Endothelial cell of umbilical vein (primary cell): ENCODE results near the gene CACNG8. TPM values are rescaled to one million over a fixed set of nuclear protein-coding genes. Genes with fewer than 3 reads are reported as not detected.

Experiments used
- BruUV-seq: library from RNA; stranded (reverse); fragments of 400-500 nt; replicated peaks from 2 replicates; lab custom pipeline; 2021; lab: Mats Ljungman, UMichigan
- CTCF ChIA-PET: fragments of 300-600, 350-600 bp; sonication (Branson Sonifier 250); formaldehyde crosslinking; loops from one replicate; lab custom pipeline; 2021; ENCODE audit warnings: antibody characterized with exemption, inconsistent platforms; lab: Charles Lee
- POLR2A ChIA-PET: fragments of 300-600, 350-600 bp; sonication (Branson Sonifier 250); formaldehyde crosslinking; loops from one replicate; lab custom pipeline; 2021; ENCODE audit warnings: antibody characterized with exemption, inconsistent platforms; lab: Charles Lee
- DNase-seq: peaks from one replicate; pipeline ENCODE4 v3.0.0-alpha.2; 2011; ENCODE audit warnings: low read depth, low spot score
- FAIRE-seq: peaks from 2 replicates; lab custom pipeline; 2011; peaks lifted over from hg19 to GRCh38; lab: Jason Lieb, UNC
- H2AFZ ChIP-seq: 2 replicates; pipeline ENCODE4 v1.6.0; 2012; ENCODE audit warnings: low read depth, low read length, control low read depth, inconsistent platforms
- H3K27ac ChIP-seq: 2 replicates; pipeline ENCODE4 v1.5.1; 2011; ENCODE audit warnings: low read depth, mild to moderate bottlenecking, control low read depth, low read length, moderate library complexity; ENCODE audit not compliant: insufficient read depth
- H3K27me3 ChIP-seq, 2 experiments: 2 replicates each; pipeline versions ENCODE4 v1.6.0 to v1.6.1; 2011; ENCODE audit warnings: low read length in 2 of 2, mixed read lengths in 1 of 2; ENCODE audit not compliant: control insufficient read depth in 2 of 2, insufficient read depth in 2 of 2
- H3K36me3 ChIP-seq, 2 experiments: 2 replicates in 1 of 2; 3 replicates in 1 of 2; pipeline ENCODE4 v1.5.1; 2011; ENCODE audit warnings: low read length in 2 of 2, mild to moderate bottlenecking in 1 of 2, moderate library complexity in 1 of 2; ENCODE audit not compliant: control insufficient read depth in 2 of 2, insufficient read depth in 2 of 2; ENCODE audit errors: extremely low read depth in 1 of 2
- H3K4me1 ChIP-seq: 3 replicates; pipeline ENCODE4 v1.5.1; 2011; ENCODE audit warnings: mild to moderate bottlenecking, low read length; ENCODE audit not compliant: control insufficient read depth, insufficient read depth; ENCODE audit errors: extremely low read depth
- H3K4me2 ChIP-seq: 2 replicates; pipeline ENCODE4 v1.6.1; 2011; ENCODE audit warnings: low read length, control low read depth, mixed read lengths; ENCODE audit not compliant: insufficient read depth
- H3K4me3 ChIP-seq, 3 experiments: fragments of 200-600 bp in 1 of 3; sonication (generic), shearing (Covaris generic) in 1 of 3; replicated peaks in 1 of 3; 2 replicates each; pipeline ENCODE4 v1.5.1; 2011 to 2016; ENCODE audit warnings: control low read depth in 3 of 3, low read length in 3 of 3, mild to moderate bottlenecking in 2 of 3, inconsistent platforms in 1 of 3, low read depth in 1 of 3, moderate library complexity in 1 of 3; ENCODE audit not compliant: insufficient read depth in 1 of 3
- H3K79me2 ChIP-seq: 2 replicates; pipeline ENCODE4 v1.6.0; 2012; ENCODE audit warnings: low read length, inconsistent platforms; ENCODE audit not compliant: control insufficient read depth, insufficient read depth
- H3K9ac ChIP-seq: replicated peaks from 2 replicates; pipeline ENCODE3; 2011; ENCODE audit warnings: low read length, control low read depth; ENCODE audit not compliant: insufficient read depth; ENCODE audit errors: extremely low read depth
- H3K9me1 ChIP-seq: replicated peaks from 3 replicates; pipeline ENCODE4 v1.6.0; 2011; ENCODE audit warnings: mild to moderate bottlenecking, low read length; ENCODE audit not compliant: control insufficient read depth, insufficient read depth; ENCODE audit errors: extremely low read depth
- H3K9me3 ChIP-seq: replicated peaks from 2 replicates; pipeline ENCODE4 v1.5.1; 2012; ENCODE audit warnings: low read length, inconsistent platforms; ENCODE audit not compliant: control insufficient read depth, insufficient read depth
- H4K20me1 ChIP-seq: replicated peaks from 2 replicates; pipeline ENCODE3; 2011; ENCODE audit warnings: mild to moderate bottlenecking, low read length; ENCODE audit not compliant: control insufficient read depth, insufficient read depth; ENCODE audit errors: extremely low read depth
- EZH2 ChIP-seq: IDR thresholded peaks from 2 replicates; pipeline ENCODE4 v1.6.1; 2012; ENCODE audit warnings: borderline replicate concordance, low read depth, mild to moderate bottlenecking, moderate library complexity, low read length, inconsistent platforms; ENCODE audit not compliant: severe bottlenecking
- FOS ChIP-seq: IDR thresholded peaks from 2 replicates; pipeline ENCODE4 v1.6.1; 2011; ENCODE audit warnings: mild to moderate bottlenecking, low read length, moderate library complexity, borderline replicate concordance; ENCODE audit not compliant: insufficient read depth
- GATA2 ChIP-seq: IDR thresholded peaks from 2 replicates; pipeline ENCODE4 v1.7.0; 2011; ENCODE audit warnings: low read depth, mild to moderate bottlenecking, moderate library complexity, mixed read lengths, low read length; ENCODE audit not compliant: insufficient read length, insufficient read depth
- JUN ChIP-seq: IDR thresholded peaks from 2 replicates; pipeline ENCODE4 v1.6.1; 2011; ENCODE audit warnings: borderline replicate concordance, low read depth; ENCODE audit not compliant: insufficient read length, insufficient read depth
- MYC ChIP-seq: IDR thresholded peaks from one replicate; pipeline ENCODE4 v1.6.1; 2011; ENCODE audit warnings: mild to moderate bottlenecking, low read depth, low read length
- POLR2A ChIP-seq: IDR thresholded peaks from 2 replicates; pipeline ENCODE4 v1.6.1; 2012; ENCODE audit warnings: low read depth, mild to moderate bottlenecking, control low read depth, low read length
- POLR2AphosphoS5 ChIP-seq: IDR thresholded peaks from 2 replicates; pipeline ENCODE4 v1.6.1; 2012; ENCODE audit warnings: low read depth, mild to moderate bottlenecking, control low read depth, low read length, moderate library complexity; ENCODE audit not compliant: insufficient read depth
- dilution Hi-C: fragments of 300-500 bp; cut with MboI; formaldehyde crosslinking; loops from one replicate; pipeline ENCODE4 v1.15.0; 2019; ENCODE audit warnings: low sequenced_read_pairs; ENCODE audit not compliant: extremely low pct_ligation_motif_present
- intact Hi-C: fragments of 100-400 bp; cut with micrococcal nuclease; formaldehyde crosslinking; loops from one replicate; pipeline ENCODE4 v1.10.0; 2022
- polyA plus RNA-seq, 4 experiments: library from polyadenylated mRNA; depleted of rRNA in 3 of 4; stranded (reverse) in 3 of 4; unstranded in 1 of 4; fragments of >200 nt; gene quantifications; 2 replicates each; pipeline versions ENCODE4 v1.2.1 to v1.2.3, GENCODE V29; 2011 to 2012; ENCODE audit warnings: missing spikeins in 1 of 4
- total RNA-seq: library from RNA; stranded (reverse); gene quantifications from 2 replicates; pipeline ENCODE4 v1.2.3, GENCODE V29; 2021
- TF ChIP-seq, protein P1 (sequence below), 2 donors: IDR thresholded peaks; 1 replicate in 1 of 2; 2 replicates in 1 of 2; pipeline ENCODE4 v1.5.1; 2011; ENCODE audit warnings: low read length in 2 of 2, mild to moderate bottlenecking in 2 of 2, moderate library complexity in 2 of 2, control low read depth in 1 of 2, inconsistent platforms in 1 of 2, low read depth in 1 of 2; ENCODE audit not compliant: insufficient read depth in 1 of 2; ENCODE audit errors: extremely low read depth in 1 of 2
- TF ChIP-seq, protein P2 (sequence below): IDR thresholded peaks from 2 replicates; pipeline ENCODE4 v1.6.1; 2011; ENCODE audit not compliant: insufficient read depth, insufficient read length

Gene CACNG8
- total and polyA plus RNA-seq, 2 donors (not counting 3 experiments of a cell fraction or from before 2014, with no cell fraction given): 0.18 to 1.7 TPM

DNA sequence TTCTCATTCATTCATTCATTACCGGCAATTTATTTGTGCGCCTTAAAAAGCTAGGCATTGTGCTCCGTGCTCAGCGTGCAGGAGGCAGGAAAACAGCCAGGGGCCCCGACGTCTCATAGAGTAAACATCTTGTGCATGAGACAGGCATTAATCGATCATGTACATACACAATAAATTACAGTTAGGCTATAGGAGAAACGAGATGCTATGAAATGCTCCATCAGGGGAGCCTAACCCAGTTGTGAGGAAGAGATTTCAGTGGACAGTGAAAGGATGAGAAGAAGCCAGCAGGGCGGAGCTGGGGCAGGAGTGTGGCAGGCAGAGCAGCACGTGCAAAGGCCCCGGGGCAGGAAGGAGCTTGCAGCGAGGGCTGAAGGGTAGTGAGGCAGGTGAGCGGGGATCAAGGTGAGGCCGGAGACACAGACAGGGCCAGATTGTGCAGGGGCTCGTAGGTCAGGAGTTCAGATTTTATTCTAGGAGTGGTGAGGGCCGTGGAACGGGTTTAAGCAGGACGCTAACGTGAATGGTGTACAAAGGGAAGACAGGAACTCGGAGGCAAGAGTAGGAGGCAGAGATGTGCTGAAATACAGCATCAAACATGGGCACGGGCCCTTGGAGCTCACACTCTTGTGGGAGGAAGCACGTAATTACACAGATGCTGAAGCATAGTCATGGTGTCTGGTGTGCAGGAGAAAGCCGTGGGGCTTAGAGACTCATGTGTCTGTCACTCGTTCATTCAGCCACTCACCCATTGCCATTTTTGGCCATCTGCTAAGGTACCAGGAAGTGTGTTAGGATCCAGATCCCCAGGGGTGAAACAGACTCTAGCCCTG, 20.9 kb downstream of the CACNG8 start:
- TF ChIP-seq POLR2AphosphoS5 (no peak), POLR2A (no peak), MYC (no peak), EZH2 (no peak), FOS (no peak), GATA2 (no peak), JUN (no peak)
- TF ChIP-seq, protein P1, sequence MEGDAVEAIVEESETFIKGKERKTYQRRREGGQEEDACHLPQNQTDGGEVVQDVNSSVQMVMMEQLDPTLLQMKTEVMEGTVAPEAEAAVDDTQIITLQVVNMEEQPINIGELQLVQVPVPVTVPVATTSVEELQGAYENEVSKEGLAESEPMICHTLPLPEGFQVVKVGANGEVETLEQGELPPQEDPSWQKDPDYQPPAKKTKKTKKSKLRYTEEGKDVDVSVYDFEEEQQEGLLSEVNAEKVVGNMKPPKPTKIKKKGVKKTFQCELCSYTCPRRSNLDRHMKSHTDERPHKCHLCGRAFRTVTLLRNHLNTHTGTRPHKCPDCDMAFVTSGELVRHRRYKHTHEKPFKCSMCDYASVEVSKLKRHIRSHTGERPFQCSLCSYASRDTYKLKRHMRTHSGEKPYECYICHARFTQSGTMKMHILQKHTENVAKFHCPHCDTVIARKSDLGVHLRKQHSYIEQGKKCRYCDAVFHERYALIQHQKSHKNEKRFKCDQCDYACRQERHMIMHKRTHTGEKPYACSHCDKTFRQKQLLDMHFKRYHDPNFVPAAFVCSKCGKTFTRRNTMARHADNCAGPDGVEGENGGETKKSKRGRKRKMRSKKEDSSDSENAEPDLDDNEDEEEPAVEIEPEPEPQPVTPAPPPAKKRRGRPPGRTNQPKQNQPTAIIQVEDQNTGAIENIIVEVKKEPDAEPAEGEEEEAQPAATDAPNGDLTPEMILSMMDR (IDR thresholded peaks at IDR 0.05; ENCODE audit: extremely low read depth in 1 of 2, insufficient read depth in 1 of 2, low read depth in 1 of 2, low read length in 2 of 2): no peak
- TF ChIP-seq, protein P2, sequence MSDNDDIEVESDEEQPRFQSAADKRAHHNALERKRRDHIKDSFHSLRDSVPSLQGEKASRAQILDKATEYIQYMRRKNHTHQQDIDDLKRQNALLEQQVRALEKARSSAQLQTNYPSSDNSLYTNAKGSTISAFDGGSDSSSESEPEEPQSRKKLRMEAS: no peak
- no peak overlapping the region for H2AFZ ChIP-seq
- DNase-seq (no peak), FAIRE-seq (no peak)
- no peaks in the 10 kb centered on the region for H4K20me1 ChIP-seq
- no TSS peak for BruUV-seq
- ChIA-PET POLR2A (interaction anchor here (0.6 kb wide), 1 partner anchor 440 kb away, joined by 3 read pairs; no protein-coding TSS in a partner anchor), CTCF (interaction anchor here (1.3 to 1.6 kb wide), 3 partner anchors 9 to 46 kb away, joined by 4 to 5 read pairs (median 5); no protein-coding TSS in a partner anchor)
- H3K9me1 ChIP-seq: no peaks in the 10 kb centered on the region
- no peak overlapping the region for H3K27ac ChIP-seq
- H3K4me3 ChIP-seq: no peak overlapping the region
- no peaks in the 10 kb centered on the region for H3K36me3 ChIP-seq
- no peak overlapping the region for H3K4me2 ChIP-seq
- intact Hi-C loops: loop anchor here (5.0 kb wide), 1 partner anchor 134 kb away; the partner anchor contains the start of genes PRPF31 and TFPT
- H3K27me3 ChIP-seq: no peaks in the 10 kb centered on the region
- H3K9me3 ChIP-seq: no peaks in the 10 kb centered on the region
- H3K79me2 ChIP-seq: peaks cover 11% of the 10 kb centered on the region
- dilution Hi-C loops: no loop called here
- peaks cover 17% of the 10 kb centered on the region for H3K4me1 ChIP-seq
- no peak overlapping the region for H3K9ac ChIP-seq
